ENCODE results near the gene TFR2.
"Not testable (repeated sequence)": the region's sequence is repeated elsewhere in the genome, so short reads cannot be mapped to it uniquely, and the experiment has no call there.

The TFR2 gene

GRCh38 chr7:100678291-100678984 lies 37.1 kb upstream of the TFR2 start:
- in situ Hi-C loops (cut with MboI; ENCODE audit: low sequenced_read_pairs), result no loop called here

GRCh38 chr7:100677308-100678267 lies 36.2 kb upstream of the TFR2 start:
- in situ Hi-C loops (cut with MboI; ENCODE audit: low sequenced_read_pairs), result no loop called here

GRCh38 chr7:100676501-100677306 lies 35.4 kb upstream of the TFR2 start:
- in situ Hi-C loops (cut with MboI; ENCODE audit: low sequenced_read_pairs), result no loop called here

GRCh38 chr7:100675581-100676350 lies 34.4 kb upstream of the TFR2 start:
- in situ Hi-C loops (cut with MboI; ENCODE audit: low sequenced_read_pairs), result no loop called here

- in situ Hi-C loops (cut with MboI; ENCODE audit: low sequenced_read_pairs), result no loop called here
Observed at GRCh38 chr7:100675105-100675451, 33.7 kb upstream of the TFR2 start.

GRCh38 chr7:100674411-100675104 lies 33.2 kb upstream of the TFR2 start:
- in situ Hi-C loops (cut with MboI; ENCODE audit: low sequenced_read_pairs), result no loop called here

GRCh38 chr7:100673942-100674410 lies 32.6 kb upstream of the TFR2 start:
- in situ Hi-C loops (cut with MboI; ENCODE audit: low sequenced_read_pairs), result no loop called here

- in situ Hi-C loops (cut with MboI; ENCODE audit: low sequenced_read_pairs), result no loop called here
Observed at GRCh38 chr7:100673302-100673941, 32.1 kb upstream of the TFR2 start, which contains the start of gene GNB2. Gene GNB2, plus strand, starts transcription at chr7:100673740. Its CDS starts 2,526 bp downstream, at chr7:100676266.

- in situ Hi-C loops (cut with MboI; ENCODE audit: low sequenced_read_pairs), result no loop called here
Observed at GRCh38 chr7:100671353-100672327, 30.3 kb upstream of the TFR2 start.

GRCh38 chr7:100670074-100670473 lies 28.7 kb upstream of the TFR2 start:
- in situ Hi-C loops (cut with MboI; ENCODE audit: low sequenced_read_pairs), result no loop called here

GRCh38 chr7:100669106-100669505 lies 27.8 kb upstream of the TFR2 start:
- in situ Hi-C loops (cut with MboI; ENCODE audit: low sequenced_read_pairs), result not testable (repeated sequence)

- in situ Hi-C loops (cut with MboI; ENCODE audit: low sequenced_read_pairs), result no loop called here
Observed at GRCh38 chr7:100668069-100668449, 26.7 kb upstream of the TFR2 start.

GRCh38 chr7:100667331-100668068 lies 26.1 kb upstream of the TFR2 start:
- in situ Hi-C loops (cut with MboI; ENCODE audit: low sequenced_read_pairs), result no loop called here

- in situ Hi-C loops (cut with MboI; ENCODE audit: low sequenced_read_pairs), result no loop called here
Observed at GRCh38 chr7:100665168-100665726, 23.9 kb upstream of the TFR2 start.

- in situ Hi-C loops (cut with MboI; ENCODE audit: low sequenced_read_pairs), result not testable (repeated sequence)
Observed at GRCh38 chr7:100662194-100662776, 20.9 kb upstream of the TFR2 start.

- in situ Hi-C loops (cut with MboI; ENCODE audit: low sequenced_read_pairs), result no loop called here
Observed at GRCh38 chr7:100655908-100656674, 14.7 kb upstream of the TFR2 start, which contains the start of gene ACTL6B. Gene ACTL6B, minus strand, starts transcription at chr7:100656448. Its CDS starts 94 bp downstream, at chr7:100656354.

Measured in HL-60/S4 (cell line).